IPS-18c (cell line): ENCODE data around the gene MAP3K2.

ENCODE experiments used
- H3K4me3 ChIP-seq: 2 replicates; pipeline ENCODE4 v1.7.0; 2013; ENCODE audit warnings: low read depth, mild to moderate bottlenecking, low read length, moderate library complexity; ENCODE audit not compliant: insufficient read depth
- H3K9me3 ChIP-seq: one replicate; pipeline ENCODE4 v1.6.1; 2013; ENCODE audit warnings: mild to moderate bottlenecking, low read length, moderate library complexity; ENCODE audit not compliant: control insufficient read depth, insufficient read depth

The MAP3K2 gene

GRCh38 chr2:127397568-127398238, 9.9 kb upstream of the MAP3K2 start:
- Histone ChIP-seq H3K4me3 (no peak overlapping the region), H3K9me3 (peaks cover 3% of the 10 kb centered on the region)

DNA sequence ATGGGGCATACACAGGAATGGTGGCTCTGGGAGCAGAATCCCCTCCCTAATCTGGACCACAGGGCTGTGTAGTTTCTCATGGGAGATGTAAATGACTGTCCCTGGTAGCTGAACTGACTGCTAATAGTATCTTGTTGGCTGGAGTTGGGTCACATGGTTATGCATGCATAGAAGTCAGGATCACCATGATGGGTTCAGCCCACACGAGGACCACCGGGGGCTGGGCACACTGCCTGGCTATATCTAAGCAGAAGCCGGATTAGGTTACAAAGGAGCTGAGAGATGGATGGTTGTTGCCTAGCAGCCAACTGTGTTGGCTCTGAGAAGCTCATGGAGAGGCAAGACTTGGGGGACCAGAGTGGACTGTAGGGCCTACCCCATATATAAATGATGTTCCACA, 6.7 kb upstream of the MAP3K2 start:
- Histone ChIP-seq H3K9me3 (peaks cover 3% of the 10 kb centered on the region), H3K4me3 (no peak overlapping the region)

DNA sequence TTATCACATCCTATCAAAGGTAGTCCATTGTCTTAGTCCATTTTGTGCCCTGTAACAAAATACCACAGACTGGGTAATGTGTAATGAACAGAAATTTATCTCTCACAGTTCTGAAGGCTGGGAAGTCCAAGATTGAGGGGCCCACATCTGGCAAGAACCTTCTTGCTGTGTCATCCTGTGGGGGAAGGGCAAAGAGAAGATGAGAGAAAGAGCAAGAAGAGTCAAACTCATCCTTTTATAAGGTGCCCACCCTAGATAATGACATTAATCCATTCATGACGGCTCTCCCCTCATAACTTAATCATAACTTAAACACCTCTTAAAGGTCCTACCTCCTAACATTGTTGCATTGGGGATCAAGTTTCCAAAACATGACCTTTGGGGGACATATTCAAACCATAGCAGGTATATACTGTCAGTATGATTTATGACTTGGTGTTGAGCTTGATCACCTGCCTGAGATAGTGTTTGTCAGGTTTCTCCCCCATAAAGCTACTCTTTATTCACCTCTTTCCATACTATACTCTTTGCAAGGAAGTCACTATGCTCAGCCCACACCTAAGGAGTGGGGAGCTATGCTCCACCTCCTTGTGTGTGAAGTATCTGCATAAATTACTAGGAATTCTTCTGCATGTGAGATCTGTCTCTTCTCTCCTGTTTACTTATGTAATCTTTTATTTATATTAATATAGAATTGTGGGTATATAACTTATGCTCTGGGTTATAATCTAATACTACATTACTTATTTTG, 5.2 kb upstream of the MAP3K2 start:
- Histone ChIP-seq H3K9me3 (peaks cover 3% of the 10 kb centered on the region), H3K4me3 (no peak overlapping the region)

GRCh38 chr2:127392133-127392827, 4.5 kb upstream of the MAP3K2 start:
- Histone ChIP-seq H3K9me3 (peaks cover 3% of the 10 kb centered on the region), H3K4me3 (no peak overlapping the region)

GRCh38 chr2:127389778-127390435, 2.1 kb upstream of the MAP3K2 start:
- H3K9me3 ChIP-seq: peaks cover 3% of the 10 kb centered on the region
- no peak overlapping the region for H3K4me3 ChIP-seq

GRCh38 chr2:127388423-127389164, 819 bp upstream of the MAP3K2 start:
- peak overlapping the region; percentile 69 for H3K4me3 ChIP-seq
- no peaks in the 10 kb centered on the region for H3K9me3 ChIP-seq

- Histone ChIP-seq H3K9me3 (no peaks in the 10 kb centered on the region), H3K4me3 (peak overlapping the region; percentile 94)
Measured at GRCh38 chr2:127386764-127387654, 766 bp downstream of the MAP3K2 start.

DNA sequence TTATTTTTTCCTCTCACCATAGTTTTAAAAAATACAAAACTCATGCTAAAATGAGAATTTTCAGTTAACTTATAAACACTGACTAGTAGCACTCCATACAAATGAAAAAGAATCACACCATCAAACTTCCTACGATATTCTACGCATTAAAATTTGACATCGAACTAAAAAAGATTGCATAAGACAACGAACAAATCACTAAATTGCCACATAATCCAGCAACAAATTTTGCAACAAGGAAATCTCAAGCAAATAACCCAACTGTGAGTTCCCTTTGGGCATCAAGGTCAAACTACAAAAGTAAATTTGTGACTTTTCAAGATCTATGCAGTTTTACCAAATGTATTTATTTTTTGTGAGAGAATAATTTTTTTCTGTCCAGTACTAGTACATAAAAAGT, 1.5 kb downstream of the MAP3K2 start:
- Histone ChIP-seq H3K9me3 (no peaks in the 10 kb centered on the region), H3K4me3 (no peak overlapping the region)

DNA sequence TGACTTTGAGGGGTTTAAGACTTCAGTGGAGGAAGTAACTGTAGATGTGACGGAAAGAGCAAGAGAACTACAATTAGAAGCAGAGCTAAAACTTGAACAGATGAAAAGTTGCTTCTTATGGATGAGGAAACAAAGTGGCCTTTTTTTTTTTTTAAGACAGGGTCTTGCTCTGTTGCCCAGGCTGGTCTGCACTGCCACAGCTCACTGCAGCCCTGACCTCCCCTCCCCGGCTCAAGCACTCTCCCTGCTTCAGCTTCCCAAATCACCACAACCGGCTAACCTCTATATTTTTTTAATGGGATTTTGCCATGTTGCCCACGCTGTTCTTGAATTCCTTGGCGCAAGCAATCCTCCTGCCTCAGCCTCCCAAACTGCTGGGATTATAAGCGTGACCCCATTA, 3.2 kb downstream of the MAP3K2 start:
- H3K9me3 ChIP-seq: no peaks in the 10 kb centered on the region
- H3K4me3 ChIP-seq: no peak overlapping the region

GRCh38 chr2:127382831-127383230, 4.9 kb downstream of the MAP3K2 start:
- H3K4me3 ChIP-seq: no peak overlapping the region
- no peaks in the 10 kb centered on the region for H3K9me3 ChIP-seq

GRCh38 chr2:127381762-127382161, 6.0 kb downstream of the MAP3K2 start:
- H3K9me3 ChIP-seq: no peaks in the 10 kb centered on the region
- no peak overlapping the region for H3K4me3 ChIP-seq

DNA sequence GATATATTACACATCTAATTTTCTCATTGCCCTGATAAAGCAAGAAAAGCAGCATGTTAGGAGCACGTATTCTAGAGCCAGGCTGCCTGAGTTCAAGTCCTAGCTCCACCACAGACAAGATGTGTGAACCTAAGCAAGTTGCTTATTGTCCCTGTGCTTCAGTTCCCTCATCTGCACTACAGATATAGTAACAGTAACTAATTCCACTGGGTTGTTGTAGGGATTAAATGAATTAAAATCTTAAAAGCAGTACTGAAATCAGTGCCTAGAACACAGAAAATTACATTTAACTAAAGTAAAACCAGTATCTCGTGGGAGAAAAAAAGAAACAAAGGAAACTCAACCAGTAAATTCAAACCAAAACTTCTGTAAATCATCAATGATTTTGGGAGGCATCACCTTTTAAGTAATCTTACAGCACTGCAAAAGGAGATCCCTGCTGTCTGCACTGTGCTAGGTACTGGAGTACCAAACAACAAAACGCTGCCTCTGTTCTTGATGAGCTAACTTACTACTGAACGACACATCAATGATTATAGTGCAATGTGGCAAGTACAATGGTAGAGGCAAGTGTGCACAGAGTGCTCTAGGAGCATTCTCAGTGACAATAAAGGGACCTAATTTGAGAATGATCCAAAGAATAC, 7.9 kb downstream of the MAP3K2 start:
- peaks cover 4% of the 10 kb centered on the region for H3K9me3 ChIP-seq
- H3K4me3 ChIP-seq: no peak overlapping the region

DNA sequence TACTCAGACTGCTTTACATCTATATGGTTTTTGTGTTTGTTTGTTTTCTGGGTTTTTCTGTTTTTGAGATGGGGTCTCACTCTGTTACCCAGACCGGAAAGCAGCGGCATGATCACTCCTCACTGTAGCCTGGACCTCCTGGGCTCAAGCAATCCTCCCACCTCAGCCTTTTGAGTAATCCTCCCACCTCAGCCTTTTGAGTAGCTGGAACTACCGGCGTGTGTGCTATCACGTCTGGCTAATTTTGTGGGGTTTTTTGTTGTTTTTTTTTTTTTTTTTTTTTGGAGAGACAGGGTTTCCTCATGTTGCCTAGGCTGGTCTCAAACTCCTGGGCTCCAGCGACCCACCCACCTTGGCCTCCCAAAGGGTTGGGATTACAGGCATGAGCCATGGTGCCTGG, 9.1 kb downstream of the MAP3K2 start:
- Histone ChIP-seq H3K4me3 (no peak overlapping the region), H3K9me3 (peaks cover 4% of the 10 kb centered on the region)

- H3K4me3 ChIP-seq: no peak overlapping the region
- H3K9me3 ChIP-seq: peaks cover 5% of the 10 kb centered on the region
Measured at GRCh38 chr2:127377262-127377661, 10.5 kb downstream of the MAP3K2 start.

GRCh38 chr2:127376257-127376656, 11.5 kb downstream of the MAP3K2 start:
- Histone ChIP-seq H3K9me3 (peaks cover 8% of the 10 kb centered on the region), H3K4me3 (no peak overlapping the region)
